Breast epithelium (tissue), 3 donors: ENCODE results near the gene CIDEB.

ENCODE experiments used
- POLR2A ChIP-seq: fragments of 450-650 bp; IDR thresholded peaks from one replicate; pipeline ENCODE4 v1.6.1; 2016; ENCODE audit warnings: antibody characterized with exemption, mild to moderate bottlenecking, moderate library complexity
- TF ChIP-seq, protein P1 (sequence below), 3 donors: fragments of 450-650 bp; IDR thresholded peaks; one replicate each; pipeline ENCODE4 v1.5.1; 2016 to 2017; ENCODE audit warnings: antibody characterized with exemption in 3 of 3, mild to moderate bottlenecking in 3 of 3, moderate library complexity in 3 of 3

DNA sequence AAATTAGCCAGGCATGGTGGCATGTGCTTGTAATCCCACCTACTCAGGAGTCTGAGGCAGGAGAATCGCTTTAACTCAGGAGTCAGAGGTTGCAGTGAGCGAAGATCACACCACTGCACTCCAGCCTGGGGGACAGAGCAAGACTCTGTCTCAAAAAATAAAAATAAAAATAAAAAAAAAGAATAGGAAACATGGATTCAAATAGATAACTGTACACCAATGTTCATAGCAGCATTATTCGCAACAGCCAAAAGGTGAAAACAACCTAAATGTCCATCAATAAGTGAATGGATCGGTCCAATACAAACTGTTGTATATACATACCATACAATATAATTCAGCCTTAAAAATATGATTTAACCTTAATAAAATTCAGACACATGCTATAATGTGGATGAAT, 35.1 kb upstream of the CIDEB start:
- TF ChIP-seq, protein P1, sequence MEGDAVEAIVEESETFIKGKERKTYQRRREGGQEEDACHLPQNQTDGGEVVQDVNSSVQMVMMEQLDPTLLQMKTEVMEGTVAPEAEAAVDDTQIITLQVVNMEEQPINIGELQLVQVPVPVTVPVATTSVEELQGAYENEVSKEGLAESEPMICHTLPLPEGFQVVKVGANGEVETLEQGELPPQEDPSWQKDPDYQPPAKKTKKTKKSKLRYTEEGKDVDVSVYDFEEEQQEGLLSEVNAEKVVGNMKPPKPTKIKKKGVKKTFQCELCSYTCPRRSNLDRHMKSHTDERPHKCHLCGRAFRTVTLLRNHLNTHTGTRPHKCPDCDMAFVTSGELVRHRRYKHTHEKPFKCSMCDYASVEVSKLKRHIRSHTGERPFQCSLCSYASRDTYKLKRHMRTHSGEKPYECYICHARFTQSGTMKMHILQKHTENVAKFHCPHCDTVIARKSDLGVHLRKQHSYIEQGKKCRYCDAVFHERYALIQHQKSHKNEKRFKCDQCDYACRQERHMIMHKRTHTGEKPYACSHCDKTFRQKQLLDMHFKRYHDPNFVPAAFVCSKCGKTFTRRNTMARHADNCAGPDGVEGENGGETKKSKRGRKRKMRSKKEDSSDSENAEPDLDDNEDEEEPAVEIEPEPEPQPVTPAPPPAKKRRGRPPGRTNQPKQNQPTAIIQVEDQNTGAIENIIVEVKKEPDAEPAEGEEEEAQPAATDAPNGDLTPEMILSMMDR (IDR thresholded peaks at IDR 0.05): no peak
- TF ChIP-seq POLR2A: no peak
